Coronary artery (tissue), 2 donors: ENCODE data around the gene BMP8B.

Experiments
- DNase-seq: peaks from one replicate; pipeline ENCODE4 v3.0.0-alpha.2; 2017; ENCODE audit warnings: low spot score
- H3K27ac ChIP-seq, 2 donors: fragments of 200-600 bp; sonication (generic); one replicate each; pipeline ENCODE4 v1.5.1; 2016 to 2019
- H3K4me3 ChIP-seq: fragments of 200-600 bp; sonication (generic); 2 replicates; pipeline ENCODE4 v1.5.1; 2016; ENCODE audit warnings: mild to moderate bottlenecking, moderate library complexity
- CTCF ChIP-seq: fragments of 200-600 bp; sonication (generic); IDR thresholded peaks from one replicate; pipeline ENCODE4 v1.5.1; 2019; ENCODE audit warnings: antibody characterized with exemption

The BMP8B gene

GRCh38 chr1:39759436-39759726, 29.3 kb downstream of the BMP8B start:
- Histone ChIP-seq H3K4me3 (no peak overlapping the region), H3K27ac (no peak overlapping the region)
- TF ChIP-seq CTCF: no peak
- no peak for DNase-seq

- TF ChIP-seq CTCF: no peak
- DNase-seq: no peak
- Histone ChIP-seq H3K27ac (no peak overlapping the region), H3K4me3 (no peak overlapping the region)
Measured at GRCh38 chr1:39758556-39759435, 29.9 kb downstream of the BMP8B start.

GRCh38 chr1:39757501-39757900, 31.2 kb downstream of the BMP8B start:
- no peak for DNase-seq
- H3K4me3 ChIP-seq: no peak overlapping the region
- no peak for TF ChIP-seq CTCF
- H3K27ac ChIP-seq: no peak overlapping the region

- H3K4me3 ChIP-seq: no peak overlapping the region
- no peak for DNase-seq
- no peak for TF ChIP-seq CTCF
- no peak overlapping the region for H3K27ac ChIP-seq
Measured at GRCh38 chr1:39755965-39756659, 32.6 kb downstream of the BMP8B start.

- TF ChIP-seq CTCF: no peak
- peak; percentile 31 for DNase-seq
- Histone ChIP-seq H3K27ac (no peak overlapping the region), H3K4me3 (no peak overlapping the region)
Measured at GRCh38 chr1:39754906-39755504, 33.7 kb downstream of the BMP8B start.

GRCh38 chr1:39754026-39754570, 34.6 kb downstream of the BMP8B start:
- peak; percentile 16 for DNase-seq
- TF ChIP-seq CTCF: no peak
- Histone ChIP-seq H3K4me3 (no peak overlapping the region), H3K27ac (no peak overlapping the region)
